Right lobe of liver (tissue), 4 donors: Measurements from ENCODE around the gene B3GAT2.

Source experiments
- POLR2A ChIP-seq: fragments of 450-650 bp; IDR thresholded peaks from one replicate; pipeline ENCODE4 v1.6.1; 2017; ENCODE audit warnings: antibody characterized with exemption, mild to moderate bottlenecking
- TF ChIP-seq, protein P1 (sequence below), 4 donors: fragments of 200-600 bp in 3 of 4; fragments of 450-650 bp in 1 of 4; IDR thresholded peaks; one replicate each; pipeline versions ENCODE4 v1.5.1 to v1.8.0; 2016 to 2022; ENCODE audit warnings: antibody characterized with exemption in 4 of 4, mild to moderate bottlenecking in 2 of 4
- donor health status: DM: no; HTN: no; CAD: no.
- donor health status: DM: no; HTN: no; CAD: no.
- donor health status: DM: no; HTN: yes; CAD: no.

DNA sequence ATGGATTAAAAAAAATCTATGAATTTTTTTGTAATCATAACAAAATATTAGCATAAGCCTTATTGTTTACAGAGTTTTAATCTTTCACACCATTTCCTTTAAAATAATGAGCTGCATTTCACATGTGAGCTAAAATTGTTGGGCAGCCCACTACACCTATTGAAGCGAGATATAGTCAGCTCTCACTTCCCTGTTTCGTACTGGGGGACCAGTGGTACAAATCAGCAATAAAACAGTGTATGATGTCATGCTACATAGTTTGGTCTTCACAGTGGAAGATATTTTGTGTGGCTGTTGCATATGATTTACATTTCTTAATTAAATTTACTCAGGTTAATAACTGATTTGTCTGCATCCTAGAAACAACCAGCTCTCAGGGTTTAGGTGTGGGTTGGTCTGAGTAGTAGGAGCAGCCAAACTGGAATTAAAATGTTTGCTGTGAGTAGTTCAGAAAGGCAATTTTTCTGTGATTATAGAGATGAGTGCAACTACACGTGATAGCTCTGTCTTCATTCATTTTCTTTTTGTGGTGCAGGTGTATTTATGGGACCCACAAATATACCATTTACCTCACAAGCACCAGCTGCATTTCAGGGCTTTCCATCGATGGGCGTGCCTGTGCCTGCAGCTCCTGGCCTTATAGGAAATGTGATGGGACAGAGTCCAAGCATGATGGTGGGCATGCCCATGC lies 99.3 kb downstream of the B3GAT2 start:
- TF ChIP-seq, protein P1, sequence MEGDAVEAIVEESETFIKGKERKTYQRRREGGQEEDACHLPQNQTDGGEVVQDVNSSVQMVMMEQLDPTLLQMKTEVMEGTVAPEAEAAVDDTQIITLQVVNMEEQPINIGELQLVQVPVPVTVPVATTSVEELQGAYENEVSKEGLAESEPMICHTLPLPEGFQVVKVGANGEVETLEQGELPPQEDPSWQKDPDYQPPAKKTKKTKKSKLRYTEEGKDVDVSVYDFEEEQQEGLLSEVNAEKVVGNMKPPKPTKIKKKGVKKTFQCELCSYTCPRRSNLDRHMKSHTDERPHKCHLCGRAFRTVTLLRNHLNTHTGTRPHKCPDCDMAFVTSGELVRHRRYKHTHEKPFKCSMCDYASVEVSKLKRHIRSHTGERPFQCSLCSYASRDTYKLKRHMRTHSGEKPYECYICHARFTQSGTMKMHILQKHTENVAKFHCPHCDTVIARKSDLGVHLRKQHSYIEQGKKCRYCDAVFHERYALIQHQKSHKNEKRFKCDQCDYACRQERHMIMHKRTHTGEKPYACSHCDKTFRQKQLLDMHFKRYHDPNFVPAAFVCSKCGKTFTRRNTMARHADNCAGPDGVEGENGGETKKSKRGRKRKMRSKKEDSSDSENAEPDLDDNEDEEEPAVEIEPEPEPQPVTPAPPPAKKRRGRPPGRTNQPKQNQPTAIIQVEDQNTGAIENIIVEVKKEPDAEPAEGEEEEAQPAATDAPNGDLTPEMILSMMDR (IDR thresholded peaks at IDR 0.05) = no peak
- no peak for TF ChIP-seq POLR2A
